Measurements from ENCODE around the gene RAP2C.

The RAP2C gene

DNA sequence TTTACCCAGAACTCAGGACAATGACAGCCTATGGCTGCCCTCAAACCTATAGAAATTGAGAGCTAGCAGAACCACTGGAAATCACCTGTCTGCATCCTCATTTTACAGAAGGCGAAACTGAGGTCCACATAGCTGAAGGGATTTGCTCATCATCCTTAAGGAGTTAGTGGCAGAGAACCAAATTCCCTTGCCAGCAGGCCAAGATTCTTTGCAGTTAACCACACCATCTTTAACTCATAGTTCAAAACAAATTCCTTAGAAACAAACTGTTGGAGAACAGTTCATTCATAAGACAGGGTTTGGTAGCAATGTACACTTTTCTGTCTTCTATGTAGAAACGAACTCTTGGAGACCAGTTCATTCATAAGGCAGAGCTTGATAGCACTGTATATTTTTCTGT, 37.9 kb upstream of the RAP2C start:
- TF ChIP-seq, protein P1, sequence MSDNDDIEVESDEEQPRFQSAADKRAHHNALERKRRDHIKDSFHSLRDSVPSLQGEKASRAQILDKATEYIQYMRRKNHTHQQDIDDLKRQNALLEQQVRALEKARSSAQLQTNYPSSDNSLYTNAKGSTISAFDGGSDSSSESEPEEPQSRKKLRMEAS (IDR thresholded peaks at IDR 0.05; ENCODE audit: low read depth, low read length) = no peak
- TF ChIP-seq MYC (IDR thresholded peaks at IDR 0.05; ENCODE audit: low read depth, low read length) (no peak), POLR2A (IDR thresholded peaks at IDR 0.05; ENCODE audit: extremely low read depth, insufficient read length) (no peak)
- TF ChIP-seq, protein P2, sequence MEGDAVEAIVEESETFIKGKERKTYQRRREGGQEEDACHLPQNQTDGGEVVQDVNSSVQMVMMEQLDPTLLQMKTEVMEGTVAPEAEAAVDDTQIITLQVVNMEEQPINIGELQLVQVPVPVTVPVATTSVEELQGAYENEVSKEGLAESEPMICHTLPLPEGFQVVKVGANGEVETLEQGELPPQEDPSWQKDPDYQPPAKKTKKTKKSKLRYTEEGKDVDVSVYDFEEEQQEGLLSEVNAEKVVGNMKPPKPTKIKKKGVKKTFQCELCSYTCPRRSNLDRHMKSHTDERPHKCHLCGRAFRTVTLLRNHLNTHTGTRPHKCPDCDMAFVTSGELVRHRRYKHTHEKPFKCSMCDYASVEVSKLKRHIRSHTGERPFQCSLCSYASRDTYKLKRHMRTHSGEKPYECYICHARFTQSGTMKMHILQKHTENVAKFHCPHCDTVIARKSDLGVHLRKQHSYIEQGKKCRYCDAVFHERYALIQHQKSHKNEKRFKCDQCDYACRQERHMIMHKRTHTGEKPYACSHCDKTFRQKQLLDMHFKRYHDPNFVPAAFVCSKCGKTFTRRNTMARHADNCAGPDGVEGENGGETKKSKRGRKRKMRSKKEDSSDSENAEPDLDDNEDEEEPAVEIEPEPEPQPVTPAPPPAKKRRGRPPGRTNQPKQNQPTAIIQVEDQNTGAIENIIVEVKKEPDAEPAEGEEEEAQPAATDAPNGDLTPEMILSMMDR (IDR thresholded peaks at IDR 0.05; ENCODE audit: low read depth, low read length) = no peak
- no peak for DNase-seq (ENCODE audit: low read depth)

DNA sequence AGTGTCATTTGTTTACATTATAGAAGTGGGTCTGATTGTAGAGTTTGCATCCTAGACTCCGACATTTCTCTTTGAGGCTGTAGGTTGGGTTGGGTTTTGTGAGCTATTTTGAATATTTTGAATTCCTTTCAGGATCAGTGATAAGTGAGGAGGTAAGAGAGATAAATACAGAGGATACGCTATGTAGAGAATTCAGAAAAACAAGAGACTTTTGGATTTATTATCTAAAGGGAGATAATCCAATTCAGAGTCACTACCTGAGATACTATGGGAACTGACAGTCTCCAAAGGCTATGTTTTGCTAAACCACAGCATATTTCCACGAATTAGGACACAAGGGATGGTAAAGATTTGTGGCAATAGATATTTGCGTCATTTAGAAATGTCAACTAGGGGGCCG, 16.9 kb upstream of the RAP2C start:
- no peak overlapping the region for H3K4me3 ChIP-seq (ENCODE audit: low read depth, low read length)
- no peak for DNase-seq (ENCODE audit: low read depth)
- TF ChIP-seq POLR2A (IDR thresholded peaks at IDR 0.05; ENCODE audit: extremely low read depth, insufficient read length) (no peak), MYC (IDR thresholded peaks at IDR 0.05; ENCODE audit: low read depth, low read length) (no peak)
- TF ChIP-seq, protein P1 (IDR thresholded peaks at IDR 0.05; ENCODE audit: low read depth, low read length) = no peak
- TF ChIP-seq, protein P2 (IDR thresholded peaks at IDR 0.05; ENCODE audit: low read depth, low read length) = no peak

More for the DNA sequence above, 37.9 kb upstream of the RAP2C start:
- H3K4me3 ChIP-seq (ENCODE audit: low read depth, low read length) = no peak overlapping the region

DNA sequence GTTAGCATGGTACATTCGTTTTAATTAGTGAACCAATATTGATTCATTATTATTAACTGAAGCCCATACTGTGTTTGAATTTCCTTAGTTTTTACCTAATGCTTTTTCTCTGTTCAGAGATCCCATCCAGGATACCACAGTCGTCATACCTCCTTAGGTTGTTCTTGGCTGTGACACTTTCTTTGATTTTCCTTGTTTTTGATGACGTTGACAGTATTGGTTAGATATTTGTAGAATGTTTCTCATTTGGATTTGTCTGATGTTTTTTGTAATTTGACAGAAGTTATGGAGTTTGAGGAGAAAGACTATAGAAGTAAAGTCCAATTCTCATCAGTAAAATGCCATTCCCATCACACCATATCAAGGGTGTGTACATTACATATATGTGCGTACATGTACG, 16.2 kb upstream of the RAP2C start:
- no peak overlapping the region for H3K4me3 ChIP-seq (ENCODE audit: low read depth, low read length)
- no peak for TF ChIP-seq POLR2A (IDR thresholded peaks at IDR 0.05; ENCODE audit: extremely low read depth, insufficient read length)
- TF ChIP-seq, protein P2 (IDR thresholded peaks at IDR 0.05; ENCODE audit: low read depth, low read length) = no peak
- TF ChIP-seq, protein P1 (IDR thresholded peaks at IDR 0.05; ENCODE audit: low read depth, low read length) = no peak
- no peak for TF ChIP-seq MYC (IDR thresholded peaks at IDR 0.05; ENCODE audit: low read depth, low read length)
- DNase-seq (ENCODE audit: low read depth) = no peak

DNA sequence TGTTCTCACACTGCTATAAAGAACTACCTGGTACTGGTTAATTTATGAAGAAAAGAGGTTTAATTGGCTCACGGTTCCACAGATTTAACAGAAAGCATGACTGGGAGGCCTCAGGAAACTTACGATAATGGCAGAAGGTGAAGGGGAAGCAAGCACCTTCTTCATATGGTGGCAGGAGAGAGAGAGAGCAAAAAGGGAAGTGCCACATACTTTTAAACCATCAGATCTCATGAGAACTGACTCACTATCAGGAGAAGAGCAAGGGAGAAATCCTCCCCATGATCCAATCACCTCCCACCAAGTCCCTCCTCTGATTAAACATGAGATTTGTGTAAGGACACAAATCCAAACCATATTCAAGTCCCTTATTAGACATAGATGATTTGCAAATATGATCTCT, 12.3 kb upstream of the RAP2C start:
- TF ChIP-seq MYC (IDR thresholded peaks at IDR 0.05; ENCODE audit: low read depth, low read length) (no peak), POLR2A (IDR thresholded peaks at IDR 0.05; ENCODE audit: extremely low read depth, insufficient read length) (no peak)
- TF ChIP-seq, protein P1 (IDR thresholded peaks at IDR 0.05; ENCODE audit: low read depth, low read length) = no peak
- TF ChIP-seq, protein P2 (IDR thresholded peaks at IDR 0.05; ENCODE audit: low read depth, low read length) = no peak
- H3K4me3 ChIP-seq (ENCODE audit: low read depth, low read length) = no peak overlapping the region
- peak; percentile 27 for DNase-seq (ENCODE audit: low read depth)

DNA sequence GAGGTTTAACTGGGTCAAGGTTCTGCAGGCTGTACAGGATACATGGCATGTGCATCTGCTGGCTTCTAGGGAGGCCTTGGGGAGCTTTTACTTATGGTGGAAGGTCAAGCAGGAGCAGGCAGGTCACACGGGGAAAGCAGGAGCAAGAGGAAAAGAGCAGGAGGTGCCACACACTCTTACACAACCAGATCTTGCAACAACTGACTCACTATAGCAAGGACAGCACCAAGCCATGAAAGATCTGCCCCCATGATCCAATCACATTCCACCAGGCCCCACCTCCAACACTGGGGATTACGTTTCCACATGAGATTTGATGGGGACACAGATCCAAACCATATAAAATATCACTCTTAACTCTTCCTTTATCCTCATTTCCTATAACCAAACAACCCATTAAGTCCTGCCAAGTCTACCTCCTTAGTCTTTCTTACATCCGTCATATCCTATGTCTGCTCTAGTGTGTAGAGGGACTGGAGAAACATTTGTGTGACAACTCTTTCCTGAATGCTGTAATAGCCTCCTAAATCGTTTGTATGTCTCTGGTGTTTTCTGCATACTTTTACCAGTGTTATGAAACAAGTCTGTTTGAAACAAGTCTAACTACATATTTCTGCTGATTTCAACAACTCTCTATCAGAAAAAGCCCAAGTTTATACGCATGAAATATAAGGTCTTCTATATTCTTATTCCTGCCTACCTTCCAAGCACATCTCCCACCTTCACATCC, 8.3 kb upstream of the RAP2C start:
- H3K4me3 ChIP-seq (ENCODE audit: low read depth, low read length) = no peak overlapping the region
- TF ChIP-seq, protein P1 (IDR thresholded peaks at IDR 0.05; ENCODE audit: low read depth, low read length) = no peak
- no peak for TF ChIP-seq MYC (IDR thresholded peaks at IDR 0.05; ENCODE audit: low read depth, low read length)
- no peak for TF ChIP-seq POLR2A (IDR thresholded peaks at IDR 0.05; ENCODE audit: extremely low read depth, insufficient read length)
- TF ChIP-seq, protein P2 (IDR thresholded peaks at IDR 0.05; ENCODE audit: low read depth, low read length) = no peak
- DNase-seq (ENCODE audit: low read depth) = peak; percentile 19
